HCT116 (cell line): ENCODE data around the gene IGSF6. TPM values are rescaled to one million over a fixed set of nuclear protein-coding genes. Genes with fewer than 3 reads are reported as not detected.

Experiments
- ATAC-seq: fragments of 200-7000 bp; cut with Tn5 transposase; 2 replicates; pipeline ENCODE4 v1.9.1; 2020; ENCODE audit warnings: mild to moderate bottlenecking, moderate library complexity
- BruUV-seq: library from RNA; stranded (reverse); fragments of 400-500 nt; replicated peaks from 2 replicates; lab custom pipeline; 2021; lab: Mats Ljungman, UMichigan
- CTCF ChIA-PET: fragments of 300-600 bp; sonication (Branson Sonifier 250); formaldehyde crosslinking; loops from one replicate; lab custom pipeline; 2021; ENCODE audit warnings: antibody characterized with exemption; lab: Charles Lee
- POLR2A ChIA-PET: fragments of 300-600, 350-600 bp; sonication (Branson Sonifier 250); formaldehyde crosslinking; loops from one replicate; lab custom pipeline; 2021; ENCODE audit warnings: antibody characterized with exemption; lab: Charles Lee
- RAD21 ChIA-PET, 2 experiments: fragments of 300-600 bp; sonication (Branson Sonifier 250); formaldehyde crosslinking; loops; one replicate each; lab custom pipeline; 2023; ENCODE audit warnings: low total read pairs in 2 of 2; ENCODE audit not compliant: uncharacterized antibody in 2 of 2, unreplicated experiment in 2 of 2, low non-redundant PET in 1 of 2; lab: Charles Lee
- DNase-seq: peaks from one replicate; pipeline ENCODE4 v3.0.0-alpha.2; 2010; ENCODE audit warnings: low read depth, low spot score
- H2AFZ ChIP-seq: fragments of 200-600 bp; shearing (Covaris generic), sonication (generic); 2 replicates; pipeline ENCODE4 v1.6.1; 2017; ENCODE audit warnings: low read depth, mixed run types, mixed read lengths, antibody characterized with exemption, low read length; ENCODE audit not compliant: poor library complexity, severe bottlenecking
- H3K27ac ChIP-seq: 2 replicates; pipeline ENCODE4 v1.5.1; 2012; ENCODE audit warnings: low read depth, low read length
- H3K27me3 ChIP-seq: fragments of 200-600 bp; sonication (generic); 2 replicates; pipeline ENCODE4 v1.6.1; 2016; ENCODE audit warnings: mixed run types, low read length, mixed read lengths; ENCODE audit not compliant: insufficient read depth
- H3K36me3 ChIP-seq, 2 experiments: fragments of 200-500 bp in 1 of 2; fragments of 200-600 bp in 1 of 2; sonication (Bioruptor generic) in 1 of 2; sonication (generic) in 1 of 2; 2 replicates each; pipeline versions ENCODE4 v1.5.1 to v1.6.1; 2014 to 2016; ENCODE audit warnings: low read length in 2 of 2, inconsistent platforms in 1 of 2, mixed read lengths in 1 of 2, mixed run types in 1 of 2; ENCODE audit not compliant: insufficient read depth in 2 of 2, control insufficient read depth in 1 of 2
- H3K4me1 ChIP-seq, 2 experiments: fragments of 200-600 bp in 1 of 2; sonication (generic) in 1 of 2; 2 replicates each; pipeline versions ENCODE4 v1.5.1 to v1.6.1; 2012 to 2017; ENCODE audit warnings: low read length in 2 of 2, inconsistent platforms in 1 of 2, mild to moderate bottlenecking in 1 of 2, mixed read lengths in 1 of 2, mixed run types in 1 of 2, moderate library complexity in 1 of 2; ENCODE audit not compliant: insufficient read depth in 2 of 2, control insufficient read depth in 1 of 2
- H3K4me2 ChIP-seq: fragments of 200-600 bp; sonication (generic); 2 replicates; pipeline ENCODE4 v1.6.1; 2017; ENCODE audit warnings: mixed run types, low read length, mixed read lengths
- H3K4me3 ChIP-seq, 2 experiments: fragments of 200-600 bp in 1 of 2; sonication (generic) in 1 of 2; replicated peaks in 1 of 2; 2 replicates each; pipeline ENCODE4 v1.5.1; 2011 to 2016; ENCODE audit warnings: low read length in 2 of 2, control low read depth in 1 of 2, low read depth in 1 of 2, mild to moderate bottlenecking in 1 of 2, mixed read lengths in 1 of 2, mixed run types in 1 of 2
- H3K79me2 ChIP-seq: fragments of 200-600 bp; sonication (generic); 2 replicates; pipeline ENCODE4 v1.6.1; 2017; ENCODE audit warnings: mild to moderate bottlenecking, mixed run types, low read length, moderate library complexity, mixed read lengths; ENCODE audit not compliant: insufficient read depth
- H3K9ac ChIP-seq: fragments of 200-600 bp; sonication (generic); 2 replicates; pipeline ENCODE4 v1.6.1; 2016; ENCODE audit warnings: low read length, mixed read lengths
- H3K9me2 ChIP-seq: fragments of 200-600 bp; sonication (generic), shearing (Covaris generic); 2 replicates; pipeline ENCODE4 v1.6.1; 2017; ENCODE audit warnings: mixed run types, mild to moderate bottlenecking, moderate library complexity; ENCODE audit not compliant: insufficient read depth
- H3K9me3 ChIP-seq, 2 experiments: fragments of 200-500 bp in 1 of 2; fragments of 200-600 bp in 1 of 2; sonication (Bioruptor generic) in 1 of 2; sonication (generic) in 1 of 2; 2 replicates each; pipeline ENCODE4 v1.6.1; 2014 to 2017; ENCODE audit warnings: low read length in 2 of 2, mixed read lengths in 2 of 2, inconsistent platforms in 1 of 2, low read depth in 1 of 2, mild to moderate bottlenecking in 1 of 2, mixed run types in 1 of 2, moderate library complexity in 1 of 2; ENCODE audit not compliant: control insufficient read depth in 1 of 2, insufficient read depth in 1 of 2
- H4K20me1 ChIP-seq: fragments of 200-600 bp; sonication (generic), shearing (Covaris generic); 2 replicates; pipeline ENCODE4 v1.6.1; 2017; ENCODE audit warnings: mixed run types, mild to moderate bottlenecking, moderate library complexity; ENCODE audit not compliant: insufficient read depth
- CEBPB ChIP-seq: IDR thresholded peaks from 2 replicates; pipeline ENCODE4 v1.6.1; 2012; ENCODE audit warnings: low read depth
- EGR1 ChIP-seq: IDR thresholded peaks from 2 replicates; pipeline ENCODE4 v1.6.1; 2012; ENCODE audit warnings: low read depth
- ELF1 ChIP-seq: IDR thresholded peaks from 2 replicates; pipeline ENCODE4 v1.6.1; 2012; ENCODE audit warnings: low read depth, borderline replicate concordance
- EZH2 ChIP-seq: fragments of 200-600 bp; sonication (generic); IDR thresholded peaks from 2 replicates; pipeline ENCODE4 v1.6.1; 2017; ENCODE audit warnings: antibody characterized with exemption, mixed run types
- EZH2phosphoT487 ChIP-seq: fragments of 200-600 bp; IDR thresholded peaks from 2 replicates; pipeline ENCODE4 v1.6.1; 2018; ENCODE audit warnings: antibody characterized with exemption, borderline replicate concordance
- FOSL1 ChIP-seq: IDR thresholded peaks from 2 replicates; pipeline ENCODE4 v1.6.1; 2012; ENCODE audit warnings: low read depth
- MAX ChIP-seq: IDR thresholded peaks from 2 replicates; pipeline ENCODE4 v1.6.1; 2012
- POLR2A ChIP-seq: IDR thresholded peaks from 2 replicates; pipeline ENCODE4 v1.7.0; 2011; ENCODE audit warnings: borderline replicate concordance; ENCODE audit not compliant: insufficient read depth, insufficient read length; ENCODE audit errors: extremely low read depth
- POLR2AphosphoS5 ChIP-seq: IDR thresholded peaks from 2 replicates; pipeline ENCODE4 v1.6.1; 2011; ENCODE audit warnings: mild to moderate bottlenecking, low read depth, low read length, moderate library complexity
- RAD21 ChIP-seq: IDR thresholded peaks from 2 replicates; pipeline ENCODE4 v1.6.1; 2012; ENCODE audit warnings: low read depth, mild to moderate bottlenecking
- REST ChIP-seq: IDR thresholded peaks from 2 replicates; pipeline ENCODE4 v1.6.1; 2012; ENCODE audit warnings: low read depth
- SIN3A ChIP-seq: IDR thresholded peaks from 2 replicates; pipeline ENCODE4 v1.6.1; 2012; ENCODE audit warnings: low read depth
- SP1 ChIP-seq: IDR thresholded peaks from 2 replicates; pipeline ENCODE4 v1.6.1; 2012; ENCODE audit warnings: low read depth
- TCF7L2 ChIP-seq: IDR thresholded peaks from 2 replicates; pipeline ENCODE4 v1.7.0; 2011; ENCODE audit warnings: borderline replicate concordance, inconsistent platforms; ENCODE audit not compliant: insufficient read depth, insufficient read length; ENCODE audit errors: extremely low read depth
- YY1 ChIP-seq: IDR thresholded peaks from 2 replicates; pipeline ENCODE4 v1.6.1; 2011; ENCODE audit warnings: low read length, low read depth, moderate library complexity, mild to moderate bottlenecking; ENCODE audit not compliant: insufficient replicate concordance; ENCODE audit errors: extremely low read depth
- ZFX ChIP-seq: fragments of 450-650 bp; IDR thresholded peaks from 2 replicates; pipeline ENCODE4 v1.6.1; 2017
- ZNF274 ChIP-seq: fragments of 200-500 bp; sonication (Bioruptor generic); IDR thresholded peaks from 2 replicates; pipeline ENCODE4 v1.6.1; 2014; ENCODE audit warnings: mild to moderate bottlenecking, low read depth, low read length, inconsistent platforms
- intact Hi-C: fragments of 100-400 bp; cut with micrococcal nuclease; formaldehyde crosslinking; loops from 2 replicates; pipeline ENCODE4 v1.10.0; 2022
- total RNA-seq: library from RNA; stranded (reverse); gene quantifications from one replicate; pipeline ENCODE4 v1.2.1, GENCODE V29; 2021; ENCODE audit not compliant: unreplicated experiment

The IGSF6 gene
- total RNA-seq, 1 experiment from 2014 or later = not detected

GRCh38 chr16:21603928-21604327, 48.5 kb downstream of the IGSF6 start:
- intact Hi-C loops = no loop called here
- peaks cover 60% of the 10 kb centered on the region for H3K79me2 ChIP-seq
- peaks cover 0 to 13% of the 10 kb centered on the region in 2 experiments; a peak in 2 of 4 replicates for H3K4me1 ChIP-seq
- H3K9ac ChIP-seq = no peak overlapping the region
- H3K36me3 ChIP-seq = no peaks in the 10 kb centered on the region
- H3K27ac ChIP-seq = no peak overlapping the region
- H3K9me3 ChIP-seq = no peaks in the 10 kb centered on the region
- no peaks in the 10 kb centered on the region for H3K9me2 ChIP-seq
- no peak for TF ChIP-seq EZH2phosphoT487
- TF ChIP-seq ELF1 = no peak
- no peak for TF ChIP-seq FOSL1
- TF ChIP-seq EZH2 = no peak
- TF ChIP-seq POLR2AphosphoS5 = no peak
- TF ChIP-seq ZNF274 = no peak
- TF ChIP-seq MAX = no peak
- TF ChIP-seq RAD21 = no peak
- no peak for TF ChIP-seq YY1
- TF ChIP-seq EGR1 = no peak
- no peak for TF ChIP-seq POLR2A
- no peak for TF ChIP-seq ZFX
- TF ChIP-seq SIN3A = no peak
- TF ChIP-seq CEBPB = no peak
- no peak overlapping the region for H2AFZ ChIP-seq
- no TSS peak for BruUV-seq
- ATAC-seq (no peak), DNase-seq (no peak)
- no peaks in the 10 kb centered on the region for H4K20me1 ChIP-seq
- no peak overlapping the region for H3K4me3 ChIP-seq
- ChIA-PET RAD21 (no interaction called here), CTCF (no interaction called here), POLR2A (no interaction called here)
- H3K27me3 ChIP-seq = no peaks in the 10 kb centered on the region
- no peak overlapping the region for H3K4me2 ChIP-seq

GRCh38 chr16:21602785-21603184, 49.6 kb downstream of the IGSF6 start:
- RAD21 ChIA-PET = no interaction called here

More at GRCh38 chr16:21602785-21603184, 49.6 kb downstream of the IGSF6 start:
- Histone ChIP-seq H3K4me1 (peaks cover 0 to 17% of the 10 kb centered on the region in 2 experiments; a peak in 2 of 4 replicates), H3K79me2 (peaks cover 52% of the 10 kb centered on the region), H3K36me3 (no peaks in the 10 kb centered on the region), H3K9ac (no peak overlapping the region), H4K20me1 (no peaks in the 10 kb centered on the region), H3K9me2 (no peaks in the 10 kb centered on the region), H3K4me3 (no peak overlapping the region), H3K27me3 (no peaks in the 10 kb centered on the region), H2AFZ (no peak overlapping the region), H3K27ac (no peak overlapping the region), H3K9me3 (no peaks in the 10 kb centered on the region), H3K4me2 (no peak overlapping the region)
- BruUV-seq = no TSS peak
- ChIA-PET CTCF (no interaction called here), POLR2A (no interaction called here)
- no peak for TF ChIP-seq RAD21
- no peak for TF ChIP-seq EZH2
- no peak for TF ChIP-seq FOSL1
- TF ChIP-seq YY1 = no peak
- TF ChIP-seq ZFX = no peak
- TF ChIP-seq SP1 = no peak
- no peak for TF ChIP-seq TCF7L2
- TF ChIP-seq REST = no peak
- no peak for TF ChIP-seq SIN3A
- TF ChIP-seq EZH2phosphoT487 = no peak
- intact Hi-C loops = no loop called here
- no peak for ATAC-seq
- no peak for DNase-seq
